ENCODE data around the gene TMEM94. TPM values are rescaled to one million over a fixed set of nuclear protein-coding genes. Genes with fewer than 3 reads are reported as not detected.

The TMEM94 gene
- total and polyA plus RNA-seq, 2 of the 4 experiments (the other 2 are of a cell fraction), result 8.4 to 64.7 TPM

DNA sequence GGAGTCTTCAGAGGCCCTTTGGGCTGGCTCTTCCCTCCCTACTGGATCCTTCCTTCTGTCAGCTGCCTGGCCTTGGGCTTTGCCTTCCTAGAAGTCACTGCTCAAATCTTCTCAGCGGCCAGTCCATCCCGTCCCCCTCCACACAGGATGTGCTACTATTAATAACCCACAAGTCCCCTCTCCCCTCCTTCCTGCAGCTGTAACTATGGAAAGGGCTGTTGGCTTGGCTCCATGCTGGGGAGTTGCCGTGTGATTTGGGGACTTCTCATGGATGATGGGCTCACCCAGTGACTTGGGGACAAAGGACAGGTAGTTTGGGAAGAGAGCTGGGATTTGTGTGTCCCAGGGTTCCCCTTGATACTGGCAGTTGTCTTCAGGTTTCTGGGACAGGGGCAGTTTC lies 19.4 kb downstream of the TMEM94 start:
- in situ Hi-C loops (cut with MboI; ENCODE audit: low sequenced_read_pairs) (no loop called here), intact Hi-C loops (cut with micrococcal nuclease) (no loop called here), dilution Hi-C loops (cut with HindIII; ENCODE audit: low sequenced_read_pairs, unreplicated experiment) (no loop called here)
- no peak for TF ChIP-seq BHLHE40 (IDR thresholded peaks at IDR 0.05; ENCODE audit: low read depth, low read length)
- no peak for TF ChIP-seq NFE2L2 (IDR thresholded peaks at IDR 0.05; ENCODE audit: low read depth, low read length)
- no peak for TF ChIP-seq CHD1 (IDR thresholded peaks at IDR 0.05; ENCODE audit: low read depth, low read length)
- no peak for TF ChIP-seq SMC3 (IDR thresholded peaks at IDR 0.05; ENCODE audit: low read depth, low read length)
- no peak for TF ChIP-seq CEBPB (IDR thresholded peaks at IDR 0.05; ENCODE audit: low read depth, low read length)
- no peak for TF ChIP-seq FOS (IDR thresholded peaks at IDR 0.05; ENCODE audit: low read depth, low read length)
- no peak for TF ChIP-seq POLR2A (IDR thresholded peaks at IDR 0.05; ENCODE audit: low read depth, low read length)
- TF ChIP-seq RCOR1 (IDR thresholded peaks at IDR 0.05; ENCODE audit: insufficient replicate concordance, low read length), result no peak
- TF ChIP-seq, protein P1, sequence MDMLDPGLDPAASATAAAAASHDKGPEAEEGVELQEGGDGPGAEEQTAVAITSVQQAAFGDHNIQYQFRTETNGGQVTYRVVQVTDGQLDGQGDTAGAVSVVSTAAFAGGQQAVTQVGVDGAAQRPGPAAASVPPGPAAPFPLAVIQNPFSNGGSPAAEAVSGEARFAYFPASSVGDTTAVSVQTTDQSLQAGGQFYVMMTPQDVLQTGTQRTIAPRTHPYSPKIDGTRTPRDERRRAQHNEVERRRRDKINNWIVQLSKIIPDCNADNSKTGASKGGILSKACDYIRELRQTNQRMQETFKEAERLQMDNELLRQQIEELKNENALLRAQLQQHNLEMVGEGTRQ (IDR thresholded peaks at IDR 0.05; ENCODE audit: low read depth, low read length), result no peak
- no peak for TF ChIP-seq MAFK (IDR thresholded peaks at IDR 0.05; ENCODE audit: low read depth, low read length)
- TF ChIP-seq, protein P2, sequence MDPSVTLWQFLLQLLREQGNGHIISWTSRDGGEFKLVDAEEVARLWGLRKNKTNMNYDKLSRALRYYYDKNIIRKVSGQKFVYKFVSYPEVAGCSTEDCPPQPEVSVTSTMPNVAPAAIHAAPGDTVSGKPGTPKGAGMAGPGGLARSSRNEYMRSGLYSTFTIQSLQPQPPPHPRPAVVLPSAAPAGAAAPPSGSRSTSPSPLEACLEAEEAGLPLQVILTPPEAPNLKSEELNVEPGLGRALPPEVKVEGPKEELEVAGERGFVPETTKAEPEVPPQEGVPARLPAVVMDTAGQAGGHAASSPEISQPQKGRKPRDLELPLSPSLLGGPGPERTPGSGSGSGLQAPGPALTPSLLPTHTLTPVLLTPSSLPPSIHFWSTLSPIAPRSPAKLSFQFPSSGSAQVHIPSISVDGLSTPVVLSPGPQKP (IDR thresholded peaks at IDR 0.05; ENCODE audit: borderline replicate concordance, low read depth, low read length), result no peak
- H2AK5ac ChIP-seq (ENCODE audit: low read depth, low read length), result peak overlapping the region; percentile 88; the same call in 1 of the 2 replicates
- H3K9me3 ChIP-seq (ENCODE audit: control insufficient read depth, insufficient read depth, low read length), result no peaks in the 10 kb centered on the region
- no peaks in the 10 kb centered on the region for H3K27me3 ChIP-seq (ENCODE audit: control insufficient read depth, insufficient read depth, low read length)
- no peak overlapping the region; the same call in 1 of the 2 replicates for H2BK20ac ChIP-seq (ENCODE audit: low read depth, low read length)
- H2BK15ac ChIP-seq (ENCODE audit: low read depth, low read length), result peak overlapping the region; percentile 41; the same call in 1 of the 3 replicates
- H3K36me3 ChIP-seq (ENCODE audit: control insufficient read depth, insufficient read depth, low read length), result peaks cover 19% of the 10 kb centered on the region; the same call in 1 of the 2 replicates
- H3K4me1 ChIP-seq (ENCODE audit: control insufficient read depth, insufficient read depth, low read length), result peaks cover 10% of the 10 kb centered on the region
- CTCF ChIA-PET, result interaction anchor here (0.7 kb wide), 1 partner anchor 50 kb away, joined by 3 read pairs; no protein-coding TSS in a partner anchor
- peak overlapping the region; percentile 38; the same call in 1 of the 2 replicates for H2BK120ac ChIP-seq (ENCODE audit: low read depth, low read length)
- H3K79me1 ChIP-seq (ENCODE audit: low read depth in 1 of 2, low read length in 2 of 2), result peaks cover 19 to 52% of the 10 kb centered on the region in 2 experiments
- H4K20me1 ChIP-seq (ENCODE audit: insufficient read depth, low read length), result peaks cover 33% of the 10 kb centered on the region
- peak overlapping the region; percentile 57 for H3K23ac ChIP-seq (ENCODE audit: low read depth, low read length)
- H3K14ac ChIP-seq (replicated peaks; ENCODE audit: low read depth, low read length), result 0 out of 2 replicates have a peak overlapping the region, but pooled peaks have one; percentile 43
- H4K91ac ChIP-seq (ENCODE audit: insufficient read depth, low read depth, low read length), result peak overlapping the region; percentile 49; the same call in 1 of the 2 replicates
- no CpG with 5 or more reads among the region's 3 CpGs for WGBS, 2 experiments (ENCODE audit: extremely low coverage in 2 of 2, insufficient read length in 1 of 2)
- peak overlapping the region; percentile 64 for H2AFZ ChIP-seq (replicated peaks; ENCODE audit: low read length, poor library complexity)
- no peak overlapping the region for H3K56ac ChIP-seq (ENCODE audit: extremely low read depth, insufficient read depth, low read length)
- peak overlapping the region; percentile 75; the same call in 1 of the 2 replicates for H3K4ac ChIP-seq (ENCODE audit: low read depth, low read length)
- H3K4me3 ChIP-seq (ENCODE audit: insufficient read depth, low read depth, low read length), result no peak overlapping the region
- ATAC-seq (ENCODE audit: low read depth) (peak; percentile 57), DNase-seq (peak; percentile 18)
- peak overlapping the region; percentile 33; the same call in 1 of the 2 replicates for H4K5ac ChIP-seq (ENCODE audit: low read depth, low read length)
- peaks cover 4% of the 10 kb centered on the region; the same call in 1 of the 2 replicates for H3K9me1 ChIP-seq (ENCODE audit: insufficient read depth, low read length)
- peak overlapping the region; percentile 86 for H2AK9ac ChIP-seq (replicated peaks; ENCODE audit: low read depth, low read length, poor library complexity)
- POLR2A ChIA-PET (ENCODE audit: unreplicated experiment), result no interaction called here
- peak overlapping the region; percentile 10; the same call in 1 of the 2 replicates for H3K9ac ChIP-seq (ENCODE audit: low read depth, low read length)
- no TSS peak for BruUV-seq (replicated peaks)
- H2BK5ac ChIP-seq (ENCODE audit: low read depth, low read length, poor library complexity, severe bottlenecking), result peak overlapping the region; percentile 46
- H3K27ac ChIP-seq (ENCODE audit: insufficient read depth, low read length), result no peak overlapping the region
- H3K4me2 ChIP-seq (ENCODE audit: low read depth, low read length), result peak overlapping the region; percentile 53
- peak overlapping the region in 1 of 2 experiments; percentile 73; a peak in 2 of 4 replicates for H4K8ac ChIP-seq (ENCODE audit: low read depth in 2 of 2, low read length in 2 of 2)
- H3K18ac ChIP-seq (ENCODE audit: low read depth, low read length), result no peak overlapping the region

All from IMR-90 (cell line).